NCI-H345 treated with DMSO at 0.1 percent for 48 hours (cell line): ENCODE measurements around the gene MVB12B.

Source experiments
- DNase-seq: peaks from one replicate; lab custom pipeline; 2025; ENCODE audit not compliant: unreplicated experiment; lab: John Stamatoyannopoulos, UW

Gene MVB12B

DNA sequence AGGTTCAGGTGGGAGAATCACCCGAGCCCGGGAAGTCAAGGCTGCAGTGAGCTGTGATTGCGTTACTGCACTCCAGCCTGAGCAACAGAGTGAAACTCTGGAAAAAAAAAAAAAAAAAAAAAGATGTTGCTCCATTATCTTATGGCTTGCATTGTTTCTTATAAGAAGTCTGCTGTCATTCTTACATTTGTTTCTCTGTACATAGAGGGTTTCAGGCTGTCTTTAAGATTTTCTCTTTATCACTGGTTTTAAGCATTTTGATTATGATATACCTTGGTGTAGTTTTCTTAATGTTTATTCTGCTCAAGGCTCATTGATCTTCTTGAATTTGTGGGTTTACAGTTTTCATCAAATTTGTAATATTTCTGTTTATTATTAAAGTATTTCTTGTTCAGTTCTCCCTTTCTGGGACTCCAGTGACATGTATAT, 35.2 kb downstream of the MVB12B start:
- no peak for DNase-seq

DNA sequence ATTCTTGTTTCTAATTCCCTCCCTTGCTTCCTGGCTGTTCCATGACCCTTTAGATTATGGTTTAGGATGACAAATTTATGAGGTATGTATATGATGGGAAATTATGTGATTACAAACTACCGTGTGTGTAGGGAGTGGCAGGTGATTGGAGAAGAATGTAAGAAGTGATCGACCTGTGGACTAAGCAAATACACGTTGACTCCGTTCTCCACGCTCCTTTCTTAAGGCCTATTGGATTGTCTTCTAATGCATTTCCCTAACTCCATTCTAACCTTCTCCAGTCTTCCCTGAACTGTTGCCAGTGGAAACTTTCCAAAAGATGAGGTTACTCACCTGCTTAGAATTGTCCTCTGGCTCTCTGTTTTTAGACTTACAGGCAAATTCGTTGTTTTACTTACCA, 36.6 kb downstream of the MVB12B start:
- no peak for DNase-seq

DNA sequence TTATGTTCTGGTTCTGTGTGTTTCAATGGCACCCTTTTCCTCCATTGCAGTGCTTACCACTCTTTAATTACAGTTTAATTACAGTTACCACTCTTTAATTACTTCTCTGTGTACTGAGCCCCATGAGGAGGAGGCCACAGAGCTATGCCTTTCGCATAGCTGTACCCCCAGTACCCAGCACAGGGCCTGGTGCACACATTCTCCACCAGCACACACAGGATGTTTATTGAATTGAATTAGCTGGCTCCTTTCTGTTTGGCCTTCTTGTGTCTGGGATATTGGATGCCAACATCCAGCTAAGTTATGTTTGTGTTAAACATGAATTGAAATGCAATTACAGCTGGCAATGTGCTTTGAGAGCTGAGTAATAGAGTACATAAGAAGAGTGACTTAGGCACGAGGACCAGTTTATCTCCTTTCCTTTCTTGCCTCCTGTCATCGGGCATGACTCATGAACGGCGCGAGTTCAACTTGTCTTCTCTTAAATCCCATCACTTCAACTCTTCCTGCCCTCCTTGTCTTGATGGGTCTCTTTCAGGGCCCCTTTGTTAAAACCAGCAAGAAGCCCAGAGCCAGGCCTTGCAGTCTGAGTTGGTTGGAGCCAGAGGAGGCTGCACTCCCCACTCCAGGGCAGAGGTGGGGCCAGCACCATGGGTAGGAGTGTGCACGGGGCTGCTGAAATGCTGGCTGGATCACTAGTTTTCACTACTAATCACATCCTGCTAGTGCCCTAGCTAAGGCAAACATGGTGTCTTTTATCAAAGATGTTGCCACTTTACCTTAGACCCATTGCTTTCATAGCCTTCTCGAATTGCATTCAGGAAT, 37.4 kb downstream of the MVB12B start:
- DNase-seq: no peak

DNA sequence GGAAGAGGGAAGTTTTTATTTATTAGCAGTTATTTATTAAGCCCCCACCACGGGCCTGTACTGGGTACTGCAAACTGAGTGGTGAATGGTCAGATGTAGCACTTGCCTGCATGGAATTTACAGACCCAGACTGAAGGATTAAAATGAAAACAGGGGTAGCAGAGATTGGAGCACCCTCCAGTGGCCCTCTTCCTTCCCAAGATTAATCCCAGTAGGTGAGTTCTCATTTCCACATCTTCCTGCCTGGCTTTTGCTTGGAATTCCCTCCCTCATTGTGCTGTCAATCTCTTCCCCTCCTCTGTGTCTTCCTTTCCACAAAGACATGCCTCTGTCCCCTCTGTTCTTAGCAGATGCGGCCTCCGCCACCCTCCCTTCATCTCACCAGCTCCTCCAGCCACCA, 39.2 kb downstream of the MVB12B start:
- no peak for DNase-seq

DNA sequence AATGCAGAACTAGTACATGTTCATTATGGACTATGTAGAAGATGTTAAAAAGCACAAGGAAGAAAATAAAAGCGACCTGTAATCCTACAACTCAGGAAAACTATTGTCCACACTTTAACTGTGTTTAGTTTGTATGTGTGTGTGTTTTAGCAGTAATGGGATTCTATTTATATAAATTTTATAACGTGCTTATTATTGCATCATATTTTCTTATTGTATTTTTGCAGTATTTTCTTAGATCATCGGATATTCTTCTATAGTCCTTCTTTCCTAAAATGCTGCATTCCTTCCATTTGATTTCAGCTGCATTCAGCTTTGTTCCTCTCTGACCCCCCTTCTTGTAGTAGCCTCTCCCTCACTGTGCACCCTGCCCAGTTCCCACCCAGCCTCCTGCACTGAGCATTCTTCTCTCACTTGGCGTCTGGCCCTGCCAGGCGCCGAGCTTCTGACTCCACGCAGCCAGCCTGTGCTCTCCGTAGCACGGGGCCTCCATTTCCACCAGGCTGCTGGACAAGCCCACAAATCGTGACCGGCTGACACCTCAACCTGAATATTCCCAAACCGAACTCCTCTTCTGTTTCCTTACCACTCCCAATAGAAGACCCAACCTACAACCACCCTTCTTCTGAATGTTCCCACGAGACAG, 39.9 kb downstream of the MVB12B start:
- DNase-seq: no peak

DNA sequence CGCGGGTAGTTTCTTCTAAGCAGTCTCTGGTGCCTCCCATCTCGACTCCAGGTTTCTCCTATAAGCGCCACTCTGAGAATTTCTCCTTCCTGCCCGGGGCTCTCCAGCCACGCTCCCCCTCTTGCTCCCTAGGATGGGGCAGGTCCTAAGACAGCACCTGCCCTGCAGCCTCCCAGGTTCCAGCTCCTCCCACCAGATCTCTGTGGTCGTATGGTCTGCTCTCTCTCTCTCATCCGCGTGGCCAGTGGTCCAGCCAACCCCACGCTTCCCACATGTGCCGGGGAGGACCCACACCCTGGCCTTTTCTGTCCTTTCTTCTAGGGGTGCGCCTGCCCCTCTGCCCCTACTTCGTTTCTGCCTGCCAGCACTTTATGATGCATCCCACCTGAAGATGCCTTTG, 40.5 kb downstream of the MVB12B start:
- no peak for DNase-seq

DNA sequence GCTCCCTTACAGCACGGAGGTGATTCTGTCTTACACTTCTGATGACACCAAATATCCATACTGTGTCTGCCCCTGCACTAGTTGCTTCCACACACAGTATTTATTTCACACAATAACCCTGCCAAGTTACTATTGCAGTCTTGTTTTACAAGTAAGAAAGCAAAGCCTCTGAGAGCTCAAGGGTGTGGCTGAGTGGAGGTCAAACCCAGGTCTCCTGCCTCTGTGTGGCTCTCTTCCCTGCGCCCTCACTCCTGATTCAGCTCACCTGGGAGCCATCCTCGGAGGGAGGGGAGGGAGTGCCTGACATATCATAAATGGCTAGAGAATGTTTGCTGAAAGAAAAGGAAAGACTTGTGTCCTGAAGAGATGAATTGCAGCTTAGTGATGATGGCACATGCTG, 41.0 kb downstream of the MVB12B start:
- no peak for DNase-seq

DNA sequence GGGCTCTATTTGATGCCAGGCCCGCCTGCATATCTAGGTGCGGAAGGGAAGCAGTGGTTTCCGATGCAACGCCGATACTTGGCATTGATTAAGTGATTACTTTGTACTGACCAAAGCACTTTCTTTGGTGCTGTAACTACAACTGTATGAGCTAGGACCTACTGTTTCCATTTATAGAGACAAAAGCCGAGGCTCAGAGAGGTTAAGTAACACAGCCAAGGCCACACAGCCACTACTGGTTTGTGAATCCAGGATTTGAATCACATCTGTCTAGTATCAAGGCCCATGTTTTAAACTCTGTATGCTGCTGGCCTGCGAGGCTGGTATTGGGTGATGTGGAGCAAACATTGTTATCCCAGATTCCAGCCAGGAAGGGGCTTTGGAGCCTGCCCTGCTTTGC, 41.4 kb downstream of the MVB12B start:
- DNase-seq: no peak

DNA sequence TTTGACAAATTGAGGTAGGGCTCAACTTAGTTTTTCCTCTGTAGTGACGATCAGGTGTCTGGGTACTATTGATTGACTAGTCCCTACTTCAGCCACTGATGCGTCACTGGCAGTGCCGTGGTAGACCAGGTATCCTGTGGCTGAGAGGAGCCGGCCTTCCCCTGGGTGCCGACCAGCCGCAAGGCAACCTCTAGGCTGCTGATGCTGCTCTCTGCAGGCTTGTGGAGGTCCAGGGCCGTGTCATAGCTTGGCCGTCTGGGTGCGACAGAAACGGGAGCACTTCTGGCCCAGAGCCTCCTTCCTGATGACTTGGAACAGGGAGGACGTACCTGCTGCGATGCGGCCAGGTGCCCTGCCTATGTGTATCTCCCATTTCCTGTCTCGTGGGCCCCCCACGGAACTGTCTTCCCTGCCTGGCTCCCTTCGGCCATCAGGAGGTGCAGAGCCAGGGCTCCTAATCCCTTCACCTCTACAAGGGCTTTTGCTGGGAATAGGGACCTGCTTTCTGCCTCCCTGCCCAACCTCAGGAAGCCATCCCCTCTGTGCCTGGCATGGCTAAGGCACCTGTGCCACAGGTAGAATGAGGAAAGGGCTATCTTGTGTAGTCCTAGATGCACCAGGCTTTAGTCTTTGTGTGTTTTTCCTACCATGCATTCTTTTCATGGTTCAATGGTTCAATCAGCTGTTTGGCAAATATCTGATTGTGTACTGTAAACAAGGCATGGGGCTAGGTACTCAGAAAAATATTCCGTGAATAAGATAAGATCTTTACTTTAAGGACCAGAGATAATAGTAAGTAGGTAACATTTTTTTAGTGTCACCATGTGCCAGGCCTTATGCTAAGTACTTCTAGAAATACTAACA, 44.6 kb downstream of the MVB12B start:
- DNase-seq: no peak

DNA sequence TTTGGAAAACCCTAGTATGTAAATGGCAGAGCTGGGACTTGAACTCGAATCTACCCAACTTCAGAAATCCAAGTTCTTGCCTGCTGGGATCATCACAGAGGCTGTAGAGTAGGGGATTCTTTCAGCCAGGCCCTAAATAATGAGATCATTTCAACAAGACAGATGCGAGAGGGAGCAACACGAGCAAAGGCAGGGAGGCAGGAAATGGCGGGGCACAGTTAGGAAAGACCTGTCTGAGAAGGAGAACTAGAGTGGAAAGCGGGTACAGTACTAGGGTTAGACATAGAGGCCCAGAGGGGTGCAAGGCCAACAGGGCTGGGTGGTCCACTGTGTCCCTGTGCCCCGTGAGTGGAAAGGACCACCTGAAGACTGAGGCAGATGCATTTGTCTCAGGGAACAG, 46.1 kb downstream of the MVB12B start:
- DNase-seq: no peak

DNA sequence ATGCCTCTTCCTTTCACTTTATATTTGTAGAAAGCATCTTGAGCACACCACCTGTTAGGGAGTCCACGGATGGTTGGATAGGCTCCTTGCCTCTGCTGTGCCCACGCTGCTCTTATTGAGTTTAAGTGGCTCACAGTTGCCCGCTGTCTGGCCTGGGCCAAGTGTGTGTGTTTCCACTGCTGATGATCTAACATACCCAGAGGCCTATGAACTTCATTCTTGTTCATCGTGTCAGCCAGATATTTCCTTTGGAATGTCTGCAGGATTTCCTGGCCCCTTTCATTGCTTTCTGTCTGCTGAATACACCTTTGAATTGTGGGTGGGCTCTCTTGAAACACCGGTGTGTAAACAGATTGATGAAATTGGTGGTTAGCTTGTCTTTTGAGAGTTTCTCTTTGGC, 46.6 kb downstream of the MVB12B start:
- DNase-seq: no peak

DNA sequence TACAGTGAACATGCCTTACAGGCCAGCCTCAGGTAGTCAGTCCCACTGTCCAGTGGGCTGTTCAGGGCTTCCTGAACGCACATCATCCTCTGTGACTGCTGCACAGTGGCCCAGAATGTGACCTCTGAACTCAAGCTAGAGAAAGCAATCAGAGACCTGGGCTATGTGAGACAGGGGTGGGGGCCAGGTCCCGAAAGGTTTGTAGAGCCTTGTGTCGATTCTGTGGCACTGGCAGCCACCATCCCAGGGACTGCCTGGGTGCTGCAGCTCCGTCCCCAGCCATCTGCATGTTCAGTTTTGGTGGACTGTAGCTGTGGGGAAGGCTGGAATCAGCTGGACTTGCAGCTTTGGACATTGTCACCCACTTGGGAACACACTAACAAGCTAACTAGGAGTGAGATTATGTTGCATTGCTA, 47.7 kb downstream of the MVB12B start:
- DNase-seq: no peak

DNA sequence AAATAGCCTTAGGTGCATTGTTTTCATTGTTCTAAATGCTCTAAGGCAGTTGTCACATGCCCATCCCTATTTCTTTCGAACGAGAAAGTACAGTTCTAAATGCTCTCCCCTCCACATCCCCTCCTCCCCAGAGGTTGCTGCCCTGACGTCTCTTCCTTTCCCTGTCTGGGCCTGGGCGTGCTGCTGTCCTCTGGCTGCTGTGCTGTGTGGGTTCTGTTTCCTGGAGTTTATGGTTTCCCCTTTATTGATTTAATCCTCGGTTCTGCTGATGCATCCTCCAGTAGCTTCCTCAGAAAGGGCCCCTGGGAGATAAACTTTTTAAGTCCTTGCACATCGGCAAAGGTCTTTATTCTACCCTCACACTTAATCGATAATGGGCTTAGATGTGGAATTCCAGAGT, 48.8 kb downstream of the MVB12B start:
- no peak for DNase-seq

DNA sequence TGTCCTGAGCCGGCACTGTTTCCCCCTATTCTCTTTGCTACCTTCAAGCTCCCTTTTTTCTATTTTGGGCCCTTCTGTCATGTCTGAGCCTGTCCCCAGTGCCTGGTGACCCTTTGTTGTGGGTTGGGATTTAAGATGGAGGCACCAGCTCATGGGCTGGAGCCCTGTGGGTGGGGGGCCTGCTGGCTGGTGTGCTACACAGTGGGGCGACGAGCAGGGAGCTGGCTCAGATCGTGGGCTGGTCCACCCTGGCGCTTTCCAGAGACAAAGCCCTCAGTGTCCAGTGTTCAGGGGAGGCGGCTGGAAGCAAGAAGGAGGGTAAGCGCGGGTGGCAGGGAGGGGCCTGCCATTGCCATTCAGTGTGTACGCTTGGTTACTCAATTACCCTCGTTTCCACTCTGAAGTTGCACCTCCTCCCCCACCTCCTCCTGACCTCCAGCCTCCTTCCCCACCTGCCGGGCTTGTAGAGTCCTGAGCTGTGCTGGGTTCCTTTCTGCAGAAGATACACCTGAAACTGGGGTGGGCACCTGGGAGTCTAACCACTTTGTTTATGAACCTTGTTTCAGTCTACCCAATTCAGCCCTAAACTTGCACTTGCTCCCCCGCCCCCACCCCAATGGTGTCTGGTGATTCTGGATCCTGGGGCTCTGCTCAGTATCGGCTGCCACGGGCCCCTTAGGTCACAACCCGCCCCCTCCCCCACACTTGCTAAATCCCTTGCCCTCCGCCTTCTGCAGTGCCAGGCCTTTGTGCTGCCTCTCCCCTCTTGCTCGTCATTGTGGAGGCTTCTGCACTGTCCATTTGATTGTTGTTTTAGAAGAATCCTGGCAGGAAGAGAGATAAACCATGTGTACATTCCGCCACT, 49.9 kb downstream of the MVB12B start:
- no peak for DNase-seq

DNA sequence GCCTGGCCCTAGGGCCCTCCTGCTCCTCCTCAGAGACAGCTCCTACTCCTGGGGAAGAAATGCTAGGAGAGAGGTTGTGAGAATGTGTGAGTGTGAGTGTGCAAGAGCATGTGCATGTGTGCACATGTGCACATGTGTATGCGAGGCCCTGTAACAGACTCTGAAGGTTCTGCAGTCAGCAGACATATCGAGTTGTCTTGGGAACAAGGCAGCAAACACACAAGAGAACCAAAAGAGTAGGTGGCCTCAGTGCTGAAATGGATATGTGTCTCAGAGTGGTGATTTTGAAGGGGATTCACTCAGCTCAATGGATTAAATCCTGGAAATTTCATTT, 50.5 kb downstream of the MVB12B start:
- no peak for DNase-seq

DNA sequence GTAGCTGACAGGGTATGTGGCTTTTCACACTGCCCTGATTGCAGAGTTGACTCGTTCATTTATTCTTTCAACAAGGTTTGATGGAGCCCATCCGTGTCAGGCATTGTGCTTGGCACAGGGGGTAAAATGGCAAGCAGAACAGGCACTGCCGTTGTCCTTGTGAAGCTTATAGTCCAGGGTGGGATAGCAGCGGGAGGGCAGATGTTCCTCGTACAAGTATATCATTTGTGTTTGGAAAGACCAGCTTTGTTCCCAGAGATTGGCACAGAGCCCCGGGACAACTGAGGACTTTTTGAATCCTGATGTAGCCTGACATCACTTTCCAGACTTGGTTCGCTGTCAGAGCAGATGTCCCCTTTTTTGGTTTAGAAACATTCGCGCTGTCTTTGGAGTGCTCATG, 50.9 kb downstream of the MVB12B start:
- no peak for DNase-seq

DNA sequence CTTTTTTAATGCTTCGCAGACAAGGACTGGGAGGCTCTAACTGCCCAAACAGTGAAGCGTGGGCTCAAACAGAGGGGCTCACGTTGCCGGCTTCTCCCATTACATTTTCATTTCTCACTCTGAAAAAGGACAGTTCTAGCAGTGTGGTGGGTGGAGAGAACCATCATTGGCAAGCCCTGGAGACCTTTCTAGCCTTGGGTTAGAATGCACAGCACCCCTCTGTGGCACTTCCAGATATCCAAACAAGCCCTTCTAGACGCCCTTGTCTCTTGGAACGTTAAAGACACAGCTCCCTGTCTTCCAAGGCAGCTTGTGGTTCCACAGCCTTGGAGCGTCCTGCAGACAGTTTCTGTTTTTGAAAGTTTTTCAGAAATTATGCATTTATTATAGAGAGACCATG, 52.1 kb downstream of the MVB12B start:
- DNase-seq: no peak

DNA sequence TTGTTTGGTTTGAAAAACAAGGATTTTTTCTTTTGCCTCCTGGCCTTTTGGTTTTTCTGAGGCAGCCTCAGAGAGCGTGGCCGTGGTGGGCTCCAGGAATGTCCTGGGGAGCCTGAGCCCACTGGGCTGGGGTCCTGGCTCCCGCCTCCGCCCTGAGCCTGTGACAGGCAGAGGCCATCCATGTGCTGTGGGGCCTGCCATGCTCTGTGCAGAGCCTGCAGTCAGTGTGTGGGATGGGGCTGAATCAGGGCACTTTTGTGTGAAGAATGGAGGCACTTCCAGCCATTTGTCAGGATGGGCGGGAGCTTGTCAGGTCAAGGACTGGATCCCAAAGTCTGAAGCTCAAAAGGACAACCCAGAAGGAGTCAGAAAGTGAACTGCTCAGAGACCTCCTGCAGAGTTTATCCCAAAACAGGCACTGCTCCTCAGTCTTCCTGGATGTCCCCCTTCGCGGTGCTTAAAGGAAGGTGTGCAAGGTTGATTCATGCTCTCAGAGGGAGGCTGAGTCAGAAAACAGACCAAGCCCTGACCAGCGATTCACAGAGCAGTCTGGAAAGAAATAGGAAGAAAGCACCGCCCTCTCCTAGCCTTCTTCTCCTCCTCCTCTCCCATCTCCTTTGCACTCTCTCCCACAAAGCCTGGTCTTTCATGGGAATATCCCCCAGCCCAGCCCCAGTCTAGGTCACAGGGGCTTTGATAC, 53.2 kb downstream of the MVB12B start:
- DNase-seq: no peak

DNA sequence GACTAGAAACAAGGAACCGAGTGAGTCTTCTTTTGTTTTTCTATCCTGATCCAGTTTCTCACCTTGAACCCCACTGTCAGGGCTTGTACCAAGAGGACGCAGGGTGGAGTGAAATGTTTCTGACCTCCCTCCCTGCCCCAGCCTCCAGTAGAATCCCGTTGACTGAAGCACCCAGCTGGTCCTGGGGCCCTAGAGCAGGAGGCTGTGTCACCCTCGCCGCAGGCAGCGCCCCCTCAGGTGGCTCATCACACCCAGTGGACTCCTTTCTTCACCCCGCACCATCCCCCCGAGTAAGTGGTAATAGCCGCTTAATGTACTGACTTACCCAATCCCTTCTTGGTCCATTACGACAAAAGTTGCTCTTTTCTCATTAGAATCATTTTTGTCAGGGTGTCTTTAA, 53.8 kb downstream of the MVB12B start:
- DNase-seq: no peak

DNA sequence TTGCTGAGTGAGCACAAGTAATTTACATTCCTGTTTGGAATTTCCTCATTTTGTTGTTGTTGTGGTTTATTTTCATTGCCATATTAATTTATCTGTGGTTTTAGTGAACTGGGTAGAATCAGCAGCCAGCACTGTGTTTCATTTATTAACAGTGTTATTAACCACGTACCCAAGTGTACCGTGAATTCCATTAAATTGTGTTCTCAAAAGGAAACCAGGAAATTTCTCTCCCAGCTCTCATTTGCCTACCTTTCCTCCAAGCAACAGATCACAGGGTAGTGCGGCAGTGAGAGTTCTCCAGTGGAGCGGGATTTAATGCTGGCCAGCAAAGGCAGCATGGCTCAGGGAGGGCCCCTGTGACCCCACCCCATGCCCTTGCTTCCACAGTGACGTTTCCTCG, 54.6 kb downstream of the MVB12B start:
- no peak for DNase-seq
